DND-41 (cell line): ENCODE data around the gene OLIG1.

ENCODE experiments used
- ATAC-seq: fragments of 200-7000 bp; cut with Tn5 transposase; 3 replicates; pipeline ENCODE4 v1.9.1; 2021; ENCODE audit warnings: low read depth; ENCODE audit not compliant: insufficient read depth
- DNase-seq: peaks from one replicate; pipeline ENCODE4 v3.0.0-alpha.2; 2020
- H2AFZ ChIP-seq: 2 replicates; pipeline ENCODE4 v1.6.0; 2012; ENCODE audit warnings: low read depth, low read length
- H3K27ac ChIP-seq: 2 replicates; pipeline ENCODE4 v1.5.1; 2012; ENCODE audit warnings: low read length, inconsistent platforms
- H3K27me3 ChIP-seq: fragments of 200-600 bp; sonication (generic); 2 replicates; pipeline ENCODE4 v1.6.0; 2012; ENCODE audit warnings: low read length, mild to moderate bottlenecking, inconsistent platforms; ENCODE audit not compliant: insufficient read depth, poor library complexity
- H3K36me3 ChIP-seq: 2 replicates; pipeline ENCODE4 v1.5.1; 2012; ENCODE audit warnings: low read length, inconsistent platforms; ENCODE audit not compliant: insufficient read depth
- H3K4me1 ChIP-seq: 2 replicates; pipeline ENCODE4 v1.5.1; 2012; ENCODE audit warnings: mild to moderate bottlenecking, low read length; ENCODE audit not compliant: insufficient read depth
- H3K4me2 ChIP-seq: 2 replicates; pipeline ENCODE4 v1.6.0; 2012; ENCODE audit warnings: mild to moderate bottlenecking, moderate library complexity, low read length, inconsistent platforms; ENCODE audit not compliant: insufficient read depth
- H3K4me3 ChIP-seq, 2 experiments: fragments of 200-600 bp in 1 of 2; shearing (Covaris generic) in 1 of 2; 2 replicates each; pipeline ENCODE4 v1.5.1; 2012 to 2016; ENCODE audit warnings: inconsistent platforms in 2 of 2, low read length in 2 of 2, mild to moderate bottlenecking in 2 of 2, low read depth in 1 of 2, moderate library complexity in 1 of 2
- H3K79me2 ChIP-seq: 2 replicates; pipeline ENCODE4 v1.6.0; 2012; ENCODE audit warnings: low read length, inconsistent platforms; ENCODE audit not compliant: insufficient read depth
- H3K9ac ChIP-seq: 2 replicates; pipeline ENCODE4 v1.6.0; 2012; ENCODE audit warnings: low read depth, mild to moderate bottlenecking, inconsistent platforms, low read length, moderate library complexity
- H3K9me3 ChIP-seq: 2 replicates; pipeline ENCODE4 v1.5.1; 2012; ENCODE audit warnings: low read length, moderate library complexity, mild to moderate bottlenecking, inconsistent platforms; ENCODE audit not compliant: insufficient read depth, severe bottlenecking
- H4K20me1 ChIP-seq: 2 replicates; pipeline ENCODE4 v1.6.0; 2012; ENCODE audit warnings: low read length; ENCODE audit not compliant: insufficient read depth
- CTCF ChIP-seq: IDR thresholded peaks from 2 replicates; pipeline ENCODE4 v1.5.1; 2012; ENCODE audit warnings: borderline replicate concordance, low read length, moderate library complexity, mild to moderate bottlenecking; ENCODE audit not compliant: poor library complexity, severe bottlenecking; ENCODE audit errors: extremely low read depth
- EZH2 ChIP-seq: IDR thresholded peaks from 3 replicates; pipeline ENCODE4 v1.6.1; 2012; ENCODE audit warnings: borderline replicate concordance, low read depth, mild to moderate bottlenecking, moderate library complexity, low read length, inconsistent platforms; ENCODE audit not compliant: severe bottlenecking

OLIG1 gene

GRCh38 chr21:33029385-33029921 is 40.5 kb upstream of the OLIG1 start:
- TF ChIP-seq EZH2, result no peak
- TF ChIP-seq CTCF, result no peak
- Histone ChIP-seq H3K4me2 (no peak overlapping the region), H3K9me3 (no peaks in the 10 kb centered on the region), H3K4me1 (no peaks in the 10 kb centered on the region), H2AFZ (no peak overlapping the region), H3K4me3 (no peak overlapping the region), H4K20me1 (no peaks in the 10 kb centered on the region), H3K9ac (no peak overlapping the region), H3K27ac (no peak overlapping the region), H3K27me3 (peaks cover 12% of the 10 kb centered on the region), H3K36me3 (no peaks in the 10 kb centered on the region), H3K79me2 (no peaks in the 10 kb centered on the region)
- ATAC-seq, result no peak
- no peak for DNase-seq

- TF ChIP-seq CTCF (no peak), EZH2 (no peak)
- ATAC-seq (no peak), DNase-seq (no peak)
- Histone ChIP-seq H2AFZ (no peak overlapping the region), H3K27ac (no peak overlapping the region), H3K9ac (no peak overlapping the region), H3K27me3 (peaks cover 12% of the 10 kb centered on the region), H3K79me2 (no peaks in the 10 kb centered on the region), H3K4me3 (no peak overlapping the region), H3K9me3 (no peaks in the 10 kb centered on the region), H3K4me2 (no peak overlapping the region), H3K36me3 (no peaks in the 10 kb centered on the region), H4K20me1 (no peaks in the 10 kb centered on the region), H3K4me1 (no peaks in the 10 kb centered on the region)
These were observed 39.9 kb upstream of the OLIG1 start for GRCh38 chr21:33029975-33030461.

- Histone ChIP-seq H3K27ac (no peak overlapping the region), H3K79me2 (no peaks in the 10 kb centered on the region), H3K9me3 (no peaks in the 10 kb centered on the region), H4K20me1 (no peaks in the 10 kb centered on the region), H3K4me3 (no peak overlapping the region), H2AFZ (no peak overlapping the region), H3K27me3 (peaks cover 12% of the 10 kb centered on the region), H3K4me1 (no peaks in the 10 kb centered on the region), H3K9ac (no peak overlapping the region), H3K4me2 (no peak overlapping the region), H3K36me3 (no peaks in the 10 kb centered on the region)
- no peak for ATAC-seq
- no peak for DNase-seq
- TF ChIP-seq CTCF (no peak), EZH2 (no peak)
These were observed 39.3 kb upstream of the OLIG1 start for GRCh38 chr21:33030633-33031032.
